GM21825 (cell line): ENCODE data around the gene GDF15.
"Not testable (repeated sequence)": the region's sequence is repeated elsewhere in the genome, so short reads cannot be mapped to it uniquely, and the experiment has no call there.

ENCODE experiments used
- ATAC-seq: cut with Tn5 transposase; IDR thresholded peaks from one replicate; pipeline ENCODE4 v1.9.1; 2021; ENCODE audit warnings: mild to moderate bottlenecking, moderate library complexity; ENCODE audit not compliant: unreplicated experiment

GDF15 gene

GRCh38 chr19:18385675-18386542 is at the start of gene GDF15:
Gene GDF15 (plus strand): TSS chr19:18386158. CDS start chr19:18386190, 32 bp downstream.
- no peak for ATAC-seq

GRCh38 chr19:18338541-18338940 is 47.4 kb upstream of the GDF15 start:
- no peak for ATAC-seq

GRCh38 chr19:18339723-18340122 is 46.2 kb upstream of the GDF15 start:
- no peak for ATAC-seq

GRCh38 chr19:18340190-18340989 is 45.6 kb upstream of the GDF15 start, which contains the start of gene PGPEP1:
Gene PGPEP1 (plus strand): TSS chr19:18340598. CDS start chr19:18340682, 84 bp downstream.
- ATAC-seq, result no peak

- no peak for ATAC-seq
Observed at GRCh38 chr19:18340990-18341868, 44.7 kb upstream of the GDF15 start.

- ATAC-seq, result no peak
Observed at GRCh38 chr19:18342090-18342632, 43.8 kb upstream of the GDF15 start.

- ATAC-seq, result no peak
Observed at GRCh38 chr19:18344582-18344950, 41.4 kb upstream of the GDF15 start.

- ATAC-seq, result no peak
Observed at GRCh38 chr19:18345296-18345695, 40.7 kb upstream of the GDF15 start.

GRCh38 chr19:18346091-18346490 is 39.9 kb upstream of the GDF15 start:
- ATAC-seq, result no peak

GRCh38 chr19:18348171-18348570 is 37.8 kb upstream of the GDF15 start:
- ATAC-seq, result no peak

GRCh38 chr19:18348818-18349339 is 37.1 kb upstream of the GDF15 start:
- ATAC-seq, result not testable (repeated sequence)

- ATAC-seq, result no peak
Observed at GRCh38 chr19:18349524-18350128, 36.3 kb upstream of the GDF15 start.

- ATAC-seq, result no peak
Observed at GRCh38 chr19:18350490-18350889, 35.5 kb upstream of the GDF15 start.

- ATAC-seq, result no peak
Observed at GRCh38 chr19:18351544-18351943, 34.4 kb upstream of the GDF15 start.

- no peak for ATAC-seq
Observed at GRCh38 chr19:18353378-18354005, 32.5 kb upstream of the GDF15 start.

GRCh38 chr19:18354743-18355142 is 31.2 kb upstream of the GDF15 start:
- ATAC-seq, result not testable (repeated sequence)

GRCh38 chr19:18357041-18357440 is 28.9 kb upstream of the GDF15 start:
- no peak for ATAC-seq

GRCh38 chr19:18361646-18362045 is 24.3 kb upstream of the GDF15 start:
- ATAC-seq, result no peak

GRCh38 chr19:18362934-18363542 is 22.9 kb upstream of the GDF15 start:
- no peak for ATAC-seq
